Ascending aorta (tissue), 2 donors: ENCODE data around the gene ITGA2B. TPM values are rescaled to one million over a fixed set of nuclear protein-coding genes. Genes with fewer than 3 reads are reported as not detected.

Experiments used
- DNase-seq, 2 donors: peaks; one replicate each; pipeline ENCODE4 v3.0.0-alpha.2; 2019; ENCODE audit warnings: low spot score in 2 of 2
- H3K27ac ChIP-seq, 2 donors: fragments of 200-600 bp; sonication (generic); one replicate each; pipeline ENCODE4 v1.5.1; 2016 to 2017; ENCODE audit warnings: mild to moderate bottlenecking in 1 of 2
- H3K27me3 ChIP-seq: fragments of 200-600 bp; sonication (generic); one replicate; pipeline ENCODE4 v1.5.1; 2017
- H3K36me3 ChIP-seq, 2 donors: fragments of 200-600 bp; sonication (generic); one replicate each; pipeline ENCODE4 v1.5.1; 2016
- H3K4me1 ChIP-seq, 2 donors: fragments of 200-600 bp; sonication (generic); one replicate each; pipeline ENCODE4 v1.5.1; 2016 to 2017; ENCODE audit warnings: mild to moderate bottlenecking in 1 of 2
- H3K4me3 ChIP-seq, 2 donors: fragments of 200-600 bp; sonication (generic); one replicate each; pipeline ENCODE4 v1.5.1; 2016 to 2017; ENCODE audit warnings: mild to moderate bottlenecking in 1 of 2
- H3K9me3 ChIP-seq, 2 donors: fragments of 200-600 bp; sonication (generic); one replicate each; pipeline ENCODE4 v1.5.1; 2016
- CTCF ChIP-seq, 3 experiments: fragments of 200-600 bp in 2 of 3; fragments of 450-650 bp in 1 of 3; sonication (generic) in 2 of 3; IDR thresholded peaks; one replicate each; pipeline ENCODE4 v1.5.1; 2016 to 2019; ENCODE audit warnings: antibody characterized with exemption in 3 of 3, mild to moderate bottlenecking in 1 of 3, moderate library complexity in 1 of 3
- intact Hi-C: fragments of 100-400 bp; cut with DNase I; formaldehyde crosslinking; loops from one replicate; pipeline ENCODE4 v1.15.1; 2023
- total RNA-seq: library from RNA; depleted of rRNA; stranded (reverse); fragments of >200 nt; gene quantifications from one replicate; pipeline ENCODE4 v1.1.0, GENCODE V29; 2016

ITGA2B gene
- total RNA-seq, 1 donor from 2014 or later = not detected

DNA sequence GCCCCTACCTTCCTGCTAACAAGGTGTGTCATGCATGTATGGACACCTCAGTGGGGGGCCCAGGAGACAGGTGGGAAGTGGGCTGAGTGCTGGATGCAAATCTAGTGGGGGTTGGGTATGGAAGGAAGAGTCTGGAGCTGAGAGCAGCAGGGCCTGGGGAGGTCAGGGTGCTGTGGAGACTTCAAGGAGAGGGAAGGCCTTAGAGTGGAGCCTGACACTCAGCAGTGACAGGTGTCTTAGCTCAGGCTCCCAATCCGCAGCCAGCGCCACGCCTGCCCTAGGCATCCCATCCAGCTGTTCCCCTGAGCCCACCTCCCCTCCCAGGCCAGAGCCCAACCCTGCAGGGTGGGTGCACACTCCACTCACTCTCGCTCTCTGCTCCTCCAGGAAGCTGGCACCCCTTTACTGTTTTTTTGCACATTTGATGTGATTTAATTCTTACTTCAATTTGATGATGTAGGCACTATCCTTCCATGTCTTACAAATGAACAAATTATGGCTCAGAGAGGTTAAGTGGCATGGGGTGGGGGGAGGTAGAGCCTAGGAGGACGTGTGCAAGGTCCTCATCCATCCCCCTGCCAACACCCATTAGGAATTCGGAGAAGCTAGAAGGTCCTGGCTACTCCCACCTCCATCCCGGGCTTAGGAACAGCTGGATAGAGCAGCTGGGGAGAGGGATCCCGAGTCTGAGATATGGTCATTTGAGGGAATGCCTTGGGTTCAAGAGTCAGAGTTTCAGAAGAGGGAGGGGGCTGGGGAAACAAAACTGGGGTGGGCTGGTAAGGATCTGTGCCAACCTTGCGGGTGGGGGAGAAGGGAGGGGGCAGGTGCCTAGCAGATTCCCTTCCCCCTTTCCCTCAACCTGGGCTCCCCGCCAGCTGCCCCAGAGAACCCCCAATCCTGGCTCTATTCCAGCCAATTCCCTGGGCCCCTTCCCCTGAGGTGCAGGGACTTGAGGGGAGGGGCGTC lies 27.9 kb downstream of the ITGA2B start:
- Histone ChIP-seq H3K4me3 (no peak overlapping the region), H3K27ac (no peak overlapping the region), H3K27me3 (peaks cover 12% of the 10 kb centered on the region), H3K9me3 (no peaks in the 10 kb centered on the region), H3K4me1 (peaks cover 5 to 6% of the 10 kb centered on the region in 2 donors), H3K36me3 (no peaks in the 10 kb centered on the region)
- DNase-seq = no peak
- intact Hi-C loops = no loop called here
- no peak for TF ChIP-seq CTCF (IDR thresholded peaks at IDR 0.05)

GRCh38 chr17:44360826-44361225 lies 28.6 kb downstream of the ITGA2B start:
- H3K27me3 ChIP-seq = peaks cover 12% of the 10 kb centered on the region
- no peak overlapping the region for H3K27ac ChIP-seq
- no peak overlapping the region for H3K4me3 ChIP-seq
- H3K36me3 ChIP-seq = no peaks in the 10 kb centered on the region
- DNase-seq = no peak
- intact Hi-C loops = no loop called here
- no peak for TF ChIP-seq CTCF (IDR thresholded peaks at IDR 0.05)
- no peaks in the 10 kb centered on the region for H3K9me3 ChIP-seq
- peaks cover 5 to 6% of the 10 kb centered on the region in 2 donors for H3K4me1 ChIP-seq

DNA sequence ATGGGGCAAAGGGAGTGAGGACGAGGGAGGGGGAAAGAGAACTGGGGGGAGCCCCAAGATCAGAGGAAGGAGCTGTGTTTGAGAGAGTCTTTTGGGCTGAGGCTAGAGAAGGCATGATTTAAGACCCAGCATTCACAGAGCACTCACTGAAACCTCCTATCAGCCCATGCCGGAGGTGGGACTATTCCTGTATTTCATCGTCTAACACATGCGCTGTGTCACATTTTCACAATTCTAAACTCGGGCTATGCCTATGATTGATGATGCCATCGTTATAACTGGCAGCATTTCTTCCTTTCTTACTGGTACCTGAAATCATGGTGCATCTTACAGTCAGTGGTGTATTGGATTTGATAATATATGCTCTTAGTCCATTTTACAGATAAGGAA lies 29.3 kb downstream of the ITGA2B start:
- Histone ChIP-seq H3K36me3 (no peaks in the 10 kb centered on the region), H3K4me3 (no peak overlapping the region), H3K27me3 (peaks cover 12% of the 10 kb centered on the region), H3K9me3 (no peaks in the 10 kb centered on the region), H3K27ac (no peak overlapping the region), H3K4me1 (peaks cover 5 to 6% of the 10 kb centered on the region in 2 donors)
- intact Hi-C loops = no loop called here
- DNase-seq = no peak
- no peak for TF ChIP-seq CTCF (IDR thresholded peaks at IDR 0.05)

DNA sequence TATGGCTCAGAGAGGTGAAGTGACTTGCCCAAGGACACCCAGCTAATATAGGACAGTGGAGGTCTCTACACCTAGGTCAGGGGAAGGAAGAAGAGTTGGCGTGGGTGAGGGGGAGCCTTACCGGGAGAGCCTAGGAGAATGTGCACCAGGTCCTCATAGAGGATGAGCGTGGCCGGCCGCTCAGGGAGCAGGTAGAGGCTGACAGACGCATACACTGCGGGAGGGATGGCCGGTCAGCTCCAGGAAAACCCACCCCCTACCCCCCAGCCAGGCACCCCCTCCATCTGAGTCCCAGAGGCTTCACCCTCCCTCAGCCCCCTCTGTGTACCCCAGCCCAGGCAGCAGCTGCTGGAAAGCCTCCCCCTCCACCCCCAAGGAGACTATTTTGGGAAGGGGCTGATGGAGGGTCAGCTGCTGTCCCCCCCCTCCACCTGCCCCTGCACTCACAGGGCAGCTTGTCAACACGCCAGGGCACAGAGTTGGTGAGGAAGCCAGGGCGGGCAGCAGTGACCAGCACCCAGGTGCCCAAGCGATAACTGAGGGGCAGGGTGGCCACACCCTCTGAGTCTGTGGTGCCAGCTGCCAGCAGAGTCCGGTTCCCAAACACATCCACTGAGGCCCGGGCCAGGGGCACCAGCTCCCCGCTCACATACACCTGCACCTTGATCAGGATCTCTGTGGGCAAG lies 29.8 kb downstream of the ITGA2B start:
- TF ChIP-seq CTCF (IDR thresholded peaks at IDR 0.05) = no peak
- intact Hi-C loops = no loop called here
- H3K4me1 ChIP-seq = peaks cover 5 to 6% of the 10 kb centered on the region in 2 donors
- H3K27me3 ChIP-seq = peaks cover 12% of the 10 kb centered on the region
- no peaks in the 10 kb centered on the region for H3K9me3 ChIP-seq
- no peaks in the 10 kb centered on the region for H3K36me3 ChIP-seq
- no peak overlapping the region for H3K4me3 ChIP-seq
- DNase-seq = no peak
- H3K27ac ChIP-seq = no peak overlapping the region

DNA sequence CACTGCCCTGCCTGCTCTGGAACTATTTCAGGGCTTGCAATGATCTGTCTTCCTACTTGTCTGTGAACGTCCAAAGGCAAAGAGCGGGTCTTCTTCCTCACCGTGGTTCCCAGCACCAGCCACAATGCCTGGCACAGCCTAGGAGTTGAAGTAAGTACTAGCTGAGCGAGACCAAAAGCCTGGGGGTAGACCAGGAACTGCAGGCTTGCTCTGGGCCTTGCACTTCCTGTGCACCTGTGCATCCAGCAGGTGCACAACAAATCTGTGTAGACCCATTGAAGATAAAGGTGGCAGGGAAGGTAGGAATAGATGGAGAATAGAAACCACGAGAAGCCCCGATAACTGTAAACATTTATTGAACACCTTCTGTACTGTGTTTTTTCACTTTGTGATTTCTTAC lies 30.4 kb downstream of the ITGA2B start:
- no peak overlapping the region for H3K27ac ChIP-seq
- no peak for TF ChIP-seq CTCF (IDR thresholded peaks at IDR 0.05)

More for the DNA sequence above, 30.4 kb downstream of the ITGA2B start:
- Histone ChIP-seq H3K9me3 (no peaks in the 10 kb centered on the region), H3K4me3 (no peak overlapping the region), H3K4me1 (peaks cover 2 to 6% of the 10 kb centered on the region in 2 donors), H3K36me3 (no peaks in the 10 kb centered on the region), H3K27me3 (peaks cover 9% of the 10 kb centered on the region)
- intact Hi-C loops = no loop called here
- DNase-seq = no peak
